ENCODE measurements around the gene FAM181A.

DNA sequence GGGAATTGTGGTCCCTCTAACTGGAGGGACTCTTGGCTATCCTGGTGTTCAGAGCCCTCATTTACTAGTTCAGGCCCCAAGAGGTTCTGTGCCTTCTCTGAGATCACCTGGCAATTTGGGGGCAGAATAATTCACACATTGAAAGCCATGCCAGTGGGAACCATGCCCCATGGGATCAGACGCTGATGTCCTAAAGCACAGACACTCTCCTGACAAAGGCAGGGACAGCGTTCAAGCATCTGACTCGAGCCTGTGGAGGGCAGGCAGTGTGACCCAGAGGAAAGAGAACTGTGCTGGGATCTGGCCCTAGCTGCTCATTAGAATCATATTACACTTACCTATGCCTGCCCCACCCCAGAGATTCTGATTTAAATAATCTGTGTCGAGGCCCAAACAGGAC is 51.6 kb downstream of the FAM181A start:
- TF ChIP-seq, protein P1, sequence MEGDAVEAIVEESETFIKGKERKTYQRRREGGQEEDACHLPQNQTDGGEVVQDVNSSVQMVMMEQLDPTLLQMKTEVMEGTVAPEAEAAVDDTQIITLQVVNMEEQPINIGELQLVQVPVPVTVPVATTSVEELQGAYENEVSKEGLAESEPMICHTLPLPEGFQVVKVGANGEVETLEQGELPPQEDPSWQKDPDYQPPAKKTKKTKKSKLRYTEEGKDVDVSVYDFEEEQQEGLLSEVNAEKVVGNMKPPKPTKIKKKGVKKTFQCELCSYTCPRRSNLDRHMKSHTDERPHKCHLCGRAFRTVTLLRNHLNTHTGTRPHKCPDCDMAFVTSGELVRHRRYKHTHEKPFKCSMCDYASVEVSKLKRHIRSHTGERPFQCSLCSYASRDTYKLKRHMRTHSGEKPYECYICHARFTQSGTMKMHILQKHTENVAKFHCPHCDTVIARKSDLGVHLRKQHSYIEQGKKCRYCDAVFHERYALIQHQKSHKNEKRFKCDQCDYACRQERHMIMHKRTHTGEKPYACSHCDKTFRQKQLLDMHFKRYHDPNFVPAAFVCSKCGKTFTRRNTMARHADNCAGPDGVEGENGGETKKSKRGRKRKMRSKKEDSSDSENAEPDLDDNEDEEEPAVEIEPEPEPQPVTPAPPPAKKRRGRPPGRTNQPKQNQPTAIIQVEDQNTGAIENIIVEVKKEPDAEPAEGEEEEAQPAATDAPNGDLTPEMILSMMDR (IDR thresholded peaks at IDR 0.05; ENCODE audit: insufficient read depth, low read length, poor library complexity, severe bottlenecking): no peak
- no peak for TF ChIP-seq EZH2phosphoT487 (conservative IDR thresholded peaks at IDR 0.05; ENCODE audit: low read length)
